GM12874 (cell line): ENCODE measurements around the gene RBM4B.
A peak's percentile ranks its signal among the peaks of the same experiment; 100 is the strongest.

Experiments used
- CTCF ChIP-seq: IDR thresholded peaks from 2 replicates; pipeline ENCODE4 v1.5.1; 2011; ENCODE audit warnings: low read depth, mild to moderate bottlenecking, control low read depth, low read length, moderate library complexity; ENCODE audit not compliant: insufficient read depth

The RBM4B gene

GRCh38 chr11:66696146-66696545 is 18.5 kb upstream of the RBM4B start:
- TF ChIP-seq CTCF = no peak

DNA sequence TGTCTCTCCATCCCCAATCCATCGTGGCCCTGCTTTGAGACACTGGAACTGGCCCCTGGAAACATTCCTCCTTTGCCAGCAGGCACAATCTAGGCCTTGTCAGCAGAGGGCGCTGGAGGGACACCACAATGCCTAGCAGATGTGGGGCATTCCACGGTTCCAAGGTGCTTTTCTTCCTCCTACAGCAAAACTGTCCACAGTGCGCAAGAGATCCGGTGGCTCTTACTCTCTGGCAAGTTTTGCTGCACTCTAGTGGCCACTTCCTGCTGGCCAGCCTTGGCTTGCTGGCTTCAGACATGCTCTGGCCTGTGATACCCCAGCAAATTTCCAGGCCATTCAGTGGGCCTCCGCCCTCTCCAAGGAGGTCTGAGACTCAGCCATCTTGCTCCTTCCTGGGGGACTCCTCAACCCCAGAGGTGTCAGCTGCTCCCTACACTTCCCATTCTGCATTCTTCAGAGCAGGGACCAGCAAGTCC is 17.1 kb upstream of the RBM4B start:
- TF ChIP-seq CTCF = peak; percentile 95

GRCh38 chr11:66694056-66694410 is 16.3 kb upstream of the RBM4B start:
- TF ChIP-seq CTCF = no peak

DNA sequence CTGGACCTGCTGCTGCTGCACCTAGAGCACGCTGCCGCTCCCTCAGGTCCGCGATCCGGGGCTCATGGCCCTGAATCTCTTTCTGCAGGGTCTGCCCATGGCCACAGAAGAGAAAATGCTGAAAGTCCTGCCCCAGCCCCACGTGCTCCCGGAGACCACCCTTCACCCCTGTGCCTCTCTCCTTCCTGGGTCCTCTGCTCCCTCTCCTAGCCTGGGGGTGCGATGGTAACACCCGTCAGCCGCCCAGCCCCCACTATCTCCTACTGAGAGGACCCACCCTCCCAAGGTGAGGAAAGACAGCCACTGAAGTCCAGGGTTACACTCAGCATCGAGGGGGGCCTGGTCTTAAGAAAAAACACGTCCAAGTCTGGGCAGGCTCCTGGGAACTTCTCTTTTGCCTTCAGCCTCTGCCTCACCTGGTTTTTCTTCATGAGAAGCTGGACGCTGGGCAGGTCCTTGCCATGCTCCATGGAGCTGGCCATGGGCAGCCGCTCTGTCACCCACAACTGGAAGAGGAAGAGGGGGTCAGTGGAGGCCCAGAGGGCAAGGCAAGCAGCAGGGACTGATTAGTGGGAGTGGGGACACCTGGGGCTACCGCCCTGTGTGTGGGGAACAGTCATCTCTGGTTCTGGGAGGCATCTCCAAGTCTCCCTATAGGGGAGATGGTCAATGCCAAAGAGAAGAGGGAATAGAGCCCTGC is 15.8 kb upstream of the RBM4B start:
- TF ChIP-seq CTCF = no peak

DNA sequence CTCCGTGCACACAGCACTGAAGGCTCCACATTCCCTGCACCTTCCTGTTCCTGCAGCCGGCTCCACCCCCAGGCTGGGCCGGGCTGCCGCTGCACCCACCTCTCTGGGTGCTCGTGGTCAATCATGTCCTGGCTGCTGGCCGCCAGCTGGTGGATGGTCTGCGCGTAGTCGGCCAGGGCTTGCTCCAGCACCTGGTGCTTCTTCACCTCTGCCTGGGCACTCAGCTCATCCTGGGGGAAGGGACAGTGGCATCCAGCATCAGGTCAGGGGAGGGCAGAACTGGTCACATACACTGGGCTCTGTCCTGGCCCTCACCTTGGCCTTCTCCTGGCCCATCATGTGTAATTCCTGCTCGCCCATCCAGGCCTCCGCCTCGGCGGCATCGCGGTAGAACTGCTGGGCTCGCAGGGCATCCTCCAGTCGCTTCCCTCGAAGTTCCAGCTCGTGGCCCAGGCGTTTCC is 15.2 kb upstream of the RBM4B start:
- TF ChIP-seq CTCF = no peak

- no peak for TF ChIP-seq CTCF
These were observed 14.8 kb upstream of the RBM4B start for GRCh38 chr11:66692446-66692845.

- no peak for TF ChIP-seq CTCF
These were observed 13.8 kb upstream of the RBM4B start for GRCh38 chr11:66691311-66691980.
